OCI-LY1 (cell line): Measurements from ENCODE around the gene TUBB2A.

Experiments
- CTCF ChIP-seq: fragments of 200-600 bp; sonication (generic), shearing (Covaris generic); IDR thresholded peaks from 2 replicates; pipeline ENCODE4 v1.5.1; 2017; ENCODE audit warnings: mild to moderate bottlenecking, antibody characterized with exemption, low read length, moderate library complexity, mixed read lengths
- EZH2 ChIP-seq: fragments of 200-600 bp; sonication (generic), shearing (Covaris generic); IDR thresholded peaks from 2 replicates; pipeline ENCODE4 v1.8.0; 2017; ENCODE audit warnings: borderline replicate concordance, mixed run types, mild to moderate bottlenecking, antibody characterized with exemption, low read length, moderate library complexity, mixed read lengths

DNA sequence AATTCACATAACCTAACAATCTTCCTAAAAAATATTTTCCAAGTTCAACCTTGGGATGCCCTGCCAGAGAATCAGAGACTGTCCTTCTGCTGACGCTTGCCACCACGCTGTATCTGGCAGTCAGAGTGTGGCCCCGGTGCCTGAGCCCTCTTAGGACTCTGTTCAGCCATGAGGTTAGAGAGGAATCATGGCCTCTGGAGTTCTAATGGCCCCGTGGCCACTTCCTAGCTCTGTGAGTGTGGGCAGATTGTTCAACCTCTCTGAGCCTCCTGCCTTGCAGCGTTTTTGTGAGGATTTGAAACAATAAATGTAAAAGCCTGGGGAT lies 36.6 kb downstream of the TUBB2A start:
- TF ChIP-seq CTCF (no peak), EZH2 (no peak)
